HG03354 (cell line): Measurements from ENCODE around the gene LIMS1.

ENCODE experiments used
- ATAC-seq: cut with Tn5 transposase; IDR thresholded peaks from one replicate; pipeline ENCODE4 v1.9.1; 2021; ENCODE audit warnings: mild to moderate bottlenecking; ENCODE audit not compliant: unreplicated experiment, poor library complexity, severe bottlenecking

Gene LIMS1

DNA sequence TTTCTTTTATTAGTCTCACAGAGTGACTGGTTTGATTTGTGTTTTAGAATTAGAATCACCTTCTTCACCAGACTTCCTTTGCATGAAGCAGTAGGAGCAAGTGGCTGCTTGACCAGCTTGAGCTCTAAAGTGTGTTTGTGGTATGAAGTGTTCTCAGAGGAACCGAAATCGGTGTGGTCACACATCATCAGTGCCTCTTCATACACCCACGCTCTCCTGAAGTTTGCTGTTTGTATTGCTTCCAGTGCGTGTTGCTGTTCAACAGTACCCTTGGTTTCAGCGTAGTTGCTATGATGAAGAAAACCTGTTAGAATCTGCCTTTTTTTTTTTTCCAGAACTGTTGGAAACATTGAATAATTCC, 77.9 kb downstream of the LIMS1 start:
- ATAC-seq: peak; percentile 81

DNA sequence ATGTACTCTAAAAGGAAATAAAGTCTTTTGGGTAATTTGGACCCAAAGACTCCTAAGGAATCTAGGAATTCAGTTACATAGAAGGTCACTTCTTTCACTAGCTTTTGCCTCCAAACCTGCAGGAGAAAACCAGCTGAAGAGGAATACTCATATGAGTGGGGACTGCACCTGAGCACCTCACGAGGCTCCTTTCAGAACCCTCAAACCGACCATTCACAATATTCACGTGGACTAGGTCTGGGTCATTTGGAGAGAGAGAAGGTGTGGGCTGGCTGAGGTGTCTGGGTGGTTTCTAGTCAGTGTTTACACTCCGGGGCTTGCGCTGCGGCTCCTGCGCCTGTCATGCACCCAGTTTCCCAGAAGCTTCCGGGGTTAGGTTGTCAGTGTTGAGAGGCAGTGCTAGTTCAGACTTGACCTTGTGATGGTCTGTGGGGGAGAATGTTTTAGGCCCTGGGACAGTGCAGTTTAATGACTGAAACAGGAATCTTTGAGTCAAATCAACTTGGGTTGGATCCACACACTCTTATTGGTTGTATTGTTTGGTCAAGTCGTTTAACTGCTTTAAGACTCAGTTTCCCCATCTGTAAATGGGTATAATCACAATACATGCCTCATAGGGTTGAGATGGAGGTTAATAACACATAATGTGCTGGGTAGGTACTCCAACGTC, 78.4 kb downstream of the LIMS1 start:
- peak; percentile 81 for ATAC-seq

DNA sequence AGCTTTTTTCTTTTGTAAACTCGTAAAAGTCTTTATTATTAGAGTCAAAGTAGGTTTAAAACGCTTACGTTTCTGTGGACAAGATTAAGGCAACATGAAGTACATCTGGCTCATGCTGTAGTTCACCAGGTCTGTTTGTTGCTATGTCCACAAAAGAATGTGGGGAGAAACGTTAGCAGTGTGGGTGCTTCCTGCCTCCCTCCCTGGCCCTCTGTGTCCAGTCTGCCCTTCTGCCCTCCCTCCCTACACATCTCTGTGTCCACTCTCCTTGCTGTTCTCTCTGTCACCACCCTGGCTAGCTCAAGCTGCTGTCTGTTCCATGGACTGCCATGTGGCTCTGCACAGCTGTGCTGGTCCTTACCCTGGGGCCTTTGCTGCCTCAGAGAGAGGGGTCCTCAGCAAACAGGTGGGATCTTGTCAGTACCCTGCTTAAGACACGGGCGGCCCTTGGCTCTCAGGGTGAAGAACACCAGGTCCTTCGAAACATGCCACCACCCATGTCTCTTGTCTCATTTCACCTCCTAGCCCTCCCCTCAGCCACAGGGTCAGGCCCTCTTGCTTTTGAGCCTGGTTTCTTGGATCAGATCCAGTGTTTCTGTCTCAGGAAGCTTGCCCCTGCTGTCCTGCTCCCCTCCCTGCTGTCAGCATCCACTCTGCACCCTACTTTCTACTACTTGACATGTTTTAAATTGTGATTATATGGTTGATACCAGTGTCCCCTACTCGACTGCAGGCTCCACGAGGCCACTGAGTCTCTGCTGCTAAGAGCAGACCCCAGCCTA, 79.2 kb downstream of the LIMS1 start:
- no peak for ATAC-seq

DNA sequence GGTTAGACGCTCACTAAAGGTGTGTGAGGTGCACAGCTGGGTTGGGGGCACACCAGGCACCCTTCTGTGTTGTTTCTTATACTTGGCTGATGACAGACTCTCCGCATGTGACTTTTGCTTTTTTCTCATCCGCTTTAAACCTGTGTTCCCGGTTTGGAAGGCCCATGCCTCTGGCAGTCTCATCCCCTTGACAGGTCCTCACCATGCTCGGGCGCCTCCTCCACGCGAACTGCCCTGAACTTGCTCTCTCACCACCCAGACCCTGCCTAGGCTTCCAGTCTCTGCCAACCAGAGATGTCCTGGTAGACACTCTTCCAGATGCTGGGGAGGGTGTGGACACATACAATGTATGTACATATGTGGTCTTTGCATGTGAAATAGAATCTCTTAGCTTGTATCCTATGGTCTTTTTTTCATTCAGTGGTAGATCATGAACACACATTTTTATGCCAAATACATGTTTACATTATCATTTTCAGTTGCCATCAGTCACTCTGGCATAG, 79.8 kb downstream of the LIMS1 start:
- no peak for ATAC-seq

DNA sequence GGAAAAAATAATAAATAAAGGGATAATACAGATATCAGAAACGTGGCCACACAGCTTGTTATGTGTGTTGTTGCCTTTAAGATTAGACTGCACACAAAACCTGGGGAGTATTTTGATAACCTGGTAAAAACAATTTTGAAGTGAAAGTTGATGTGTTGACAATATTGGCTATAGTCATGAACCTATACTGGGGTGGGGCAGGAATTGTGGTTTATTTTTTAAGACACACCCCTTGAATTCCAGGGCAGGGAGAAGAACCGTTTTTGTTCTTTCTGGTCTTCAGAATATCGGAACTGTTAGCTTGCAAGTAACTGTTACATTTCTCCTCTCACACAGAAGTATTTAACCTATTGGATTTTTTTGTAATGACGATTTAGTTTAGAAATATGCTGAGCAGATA, 80.4 kb downstream of the LIMS1 start:
- no peak for ATAC-seq

DNA sequence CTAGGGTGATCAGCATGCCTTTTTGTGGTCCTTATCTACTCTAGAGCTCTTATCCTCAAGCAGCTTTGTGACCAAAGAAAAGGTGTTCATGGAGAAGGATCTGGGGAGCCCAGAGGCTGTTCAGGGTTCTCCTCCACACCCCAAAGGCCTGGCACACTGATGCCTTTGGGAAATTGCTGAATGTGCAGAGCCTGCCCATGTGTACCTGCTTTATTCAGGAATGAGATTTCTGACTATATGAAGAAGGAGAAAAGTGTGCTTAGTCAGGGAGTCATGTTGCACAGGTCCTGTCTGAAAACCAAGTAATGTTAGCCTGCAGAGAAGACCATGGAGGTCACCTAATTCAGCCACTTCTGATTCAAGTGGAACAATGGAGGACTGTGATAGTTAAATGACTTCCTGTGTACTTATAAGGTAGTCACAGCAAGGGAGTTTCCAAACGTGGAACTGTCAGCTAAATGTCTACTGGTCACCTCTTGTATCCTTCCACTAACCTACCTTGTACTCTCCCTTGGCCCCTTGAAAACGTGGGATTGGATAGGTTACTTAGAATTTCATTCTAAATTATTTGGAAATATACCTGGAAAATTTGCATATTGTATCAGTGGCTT, 81.3 kb downstream of the LIMS1 start:
- no peak for ATAC-seq

DNA sequence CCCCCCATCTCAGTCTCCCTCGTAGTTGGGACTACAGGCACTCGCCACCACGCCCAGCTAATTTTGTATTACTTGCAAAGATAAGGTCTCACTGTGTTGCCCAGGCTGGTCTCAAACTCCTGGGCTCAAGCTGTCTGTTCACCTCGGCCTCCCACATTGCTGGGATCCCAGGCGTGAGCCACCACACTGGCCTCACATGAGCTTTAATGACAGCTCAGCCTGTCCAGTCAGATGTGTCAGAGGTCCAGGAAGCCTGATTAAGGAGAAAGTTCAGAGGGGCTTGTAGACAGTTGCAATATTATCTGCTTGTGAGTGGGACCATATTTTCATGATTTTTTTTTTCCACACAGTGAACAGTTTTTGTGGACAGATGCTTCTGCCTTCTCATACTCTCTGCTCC, 82.0 kb downstream of the LIMS1 start:
- no peak for ATAC-seq

DNA sequence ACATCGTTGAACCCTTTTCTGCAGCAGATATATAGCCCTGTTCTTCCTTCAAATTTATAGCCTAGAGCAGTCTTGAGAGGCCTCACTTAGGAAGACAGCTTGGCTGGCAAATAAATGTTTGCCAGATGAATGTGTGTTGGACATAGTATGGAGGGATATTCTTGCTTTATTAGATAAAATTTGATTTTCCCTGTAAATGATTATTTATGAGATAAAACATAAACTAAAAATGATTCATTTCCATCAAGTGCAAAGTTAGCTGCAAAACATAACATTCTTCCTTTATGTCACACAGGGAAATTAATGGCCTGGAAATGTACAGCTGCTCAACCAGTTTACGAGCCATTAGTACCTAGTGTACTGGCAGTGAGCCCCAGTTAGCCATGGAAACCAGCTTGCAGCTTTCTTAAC, 82.5 kb downstream of the LIMS1 start:
- no peak for ATAC-seq

DNA sequence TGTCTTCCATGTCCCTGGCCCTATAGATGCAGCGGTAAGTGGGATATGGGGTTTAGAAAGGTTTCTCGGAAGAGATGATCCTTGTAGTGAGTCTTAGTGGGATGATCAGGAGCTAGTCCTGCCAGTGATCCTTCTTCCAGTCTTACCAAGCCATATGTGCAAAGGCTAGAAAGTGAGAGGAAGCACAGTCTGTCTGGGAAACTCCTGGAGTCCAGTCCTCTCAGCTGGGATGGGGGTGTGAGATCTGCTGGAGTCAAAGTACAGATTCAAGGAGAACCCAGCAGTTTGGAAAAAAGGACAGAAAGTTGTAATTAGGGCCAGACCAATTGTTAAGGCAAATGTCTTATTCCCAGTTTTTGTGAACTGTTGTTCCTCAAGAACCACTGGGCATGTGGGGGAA, 83.3 kb downstream of the LIMS1 start:
- no peak for ATAC-seq

DNA sequence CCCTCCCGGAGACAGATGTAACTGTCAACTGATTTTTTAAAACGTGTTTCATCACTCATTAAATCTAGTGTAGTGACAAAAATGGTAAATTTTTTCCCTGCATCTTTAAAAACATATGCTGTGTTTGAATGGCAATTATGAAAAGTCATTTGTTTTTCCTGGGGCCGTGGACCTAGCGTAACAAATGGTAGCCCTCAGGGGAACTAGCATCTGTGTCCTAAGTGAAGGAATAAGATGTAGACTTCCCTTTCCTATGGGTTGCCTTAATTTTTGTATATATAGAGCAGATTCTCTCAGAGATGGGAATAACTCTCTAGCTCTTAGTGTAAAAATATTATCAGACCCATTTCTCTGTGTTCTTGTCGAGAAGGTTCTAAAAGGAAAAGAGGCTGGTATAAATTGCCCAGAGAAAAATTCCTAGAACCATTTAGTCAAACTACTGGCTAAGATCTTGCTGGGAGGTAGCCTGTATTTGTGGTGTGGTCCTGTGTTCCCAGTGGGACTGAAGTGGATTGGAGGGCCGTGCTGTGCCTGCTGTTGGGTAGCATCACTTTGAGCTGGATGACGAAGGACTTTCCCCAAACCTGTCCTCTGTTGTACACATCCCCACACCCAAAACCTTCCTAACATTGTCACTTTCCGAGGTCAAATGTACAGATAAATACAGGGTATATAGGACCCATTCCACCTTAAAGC, 85.8 kb downstream of the LIMS1 start:
- no peak for ATAC-seq

DNA sequence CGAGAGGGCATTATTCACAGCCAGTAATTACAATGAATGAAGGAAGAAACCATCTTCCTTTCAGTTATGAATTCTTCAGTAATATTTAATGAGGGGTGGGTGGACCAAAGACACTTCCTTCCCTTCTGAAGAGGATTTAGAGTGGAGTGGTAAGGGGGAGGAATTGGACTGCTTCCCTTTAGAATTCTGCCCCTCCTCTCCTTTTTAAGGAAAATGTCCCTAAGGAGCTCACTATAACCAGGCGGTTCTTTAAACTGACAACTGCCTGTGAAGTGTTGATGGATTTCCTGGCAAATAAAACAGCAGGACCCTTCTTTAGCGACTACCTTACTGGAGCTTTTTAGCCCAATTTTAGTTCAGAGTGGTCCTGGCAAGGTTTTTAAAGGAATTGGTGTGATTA, 86.4 kb downstream of the LIMS1 start:
- peak; percentile 3 for ATAC-seq

DNA sequence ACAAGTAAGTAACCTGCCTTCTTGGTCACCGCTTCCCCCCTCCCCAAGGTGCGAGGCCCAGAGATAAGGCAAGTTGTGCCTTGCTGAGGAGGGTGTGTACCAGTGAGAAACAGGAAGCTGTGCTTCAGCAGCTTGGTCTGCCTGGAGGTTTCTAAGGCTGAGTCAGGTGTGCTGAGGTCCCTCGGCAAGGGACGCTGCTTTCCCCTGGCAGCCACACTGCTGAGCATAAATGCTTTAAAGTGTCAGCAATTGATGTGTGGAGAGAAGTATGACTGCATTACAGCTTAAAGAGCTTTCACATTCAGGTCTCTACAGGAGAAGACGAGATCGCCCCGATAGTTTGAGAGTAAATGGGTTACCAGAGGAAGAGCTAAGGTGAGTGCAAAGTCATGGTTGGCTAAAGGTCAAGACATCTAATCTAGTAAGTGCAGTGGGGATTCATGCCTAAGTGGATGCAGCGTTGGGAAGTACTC, 86.9 kb downstream of the LIMS1 start:
- ATAC-seq: peak; percentile 100

DNA sequence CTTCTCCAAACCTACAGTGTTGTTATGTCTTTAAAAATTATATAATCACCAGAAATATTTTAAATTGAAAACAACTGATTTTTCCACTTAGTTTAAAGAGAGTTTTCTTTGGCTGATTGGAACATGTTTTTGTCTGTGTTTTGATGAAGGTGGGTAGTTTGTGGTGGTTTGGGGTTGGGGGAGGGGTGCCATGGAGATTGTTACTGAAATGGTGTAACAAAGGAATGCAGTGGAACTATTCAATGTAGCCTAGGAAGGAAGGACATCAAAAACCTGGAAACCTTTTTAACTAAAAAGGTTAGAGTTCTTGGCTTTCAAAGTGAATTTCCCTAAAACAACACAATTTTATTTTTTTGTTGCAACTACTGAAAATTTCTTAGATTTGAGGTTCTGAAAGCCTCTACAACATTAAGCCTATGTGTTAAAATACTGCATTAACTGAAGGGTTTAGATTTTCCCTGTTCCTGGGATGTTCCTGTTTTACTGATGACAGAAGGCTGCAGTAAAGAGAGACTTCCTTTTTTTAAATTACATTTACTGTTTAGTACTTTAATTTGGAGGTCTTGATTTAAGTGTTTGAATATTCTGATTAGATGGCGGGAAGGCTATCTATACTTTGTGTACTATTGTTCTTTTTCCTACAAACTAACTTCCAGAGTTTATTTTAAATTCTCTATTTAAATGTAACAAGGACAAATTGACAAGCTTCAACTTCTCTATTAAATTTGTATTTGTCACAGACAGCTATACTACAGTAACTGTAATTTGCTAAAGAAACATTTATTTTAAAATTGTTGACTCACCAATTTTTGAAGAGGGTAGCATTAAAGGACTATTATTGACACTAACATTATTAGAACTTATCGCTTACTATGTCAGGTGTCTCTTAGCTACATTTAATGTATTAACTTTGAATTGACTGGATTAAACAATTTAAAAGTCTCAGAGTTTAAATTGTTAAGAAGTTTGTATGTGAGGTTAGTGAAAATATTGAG, 87.7 kb downstream of the LIMS1 start:
- ATAC-seq: no peak

DNA sequence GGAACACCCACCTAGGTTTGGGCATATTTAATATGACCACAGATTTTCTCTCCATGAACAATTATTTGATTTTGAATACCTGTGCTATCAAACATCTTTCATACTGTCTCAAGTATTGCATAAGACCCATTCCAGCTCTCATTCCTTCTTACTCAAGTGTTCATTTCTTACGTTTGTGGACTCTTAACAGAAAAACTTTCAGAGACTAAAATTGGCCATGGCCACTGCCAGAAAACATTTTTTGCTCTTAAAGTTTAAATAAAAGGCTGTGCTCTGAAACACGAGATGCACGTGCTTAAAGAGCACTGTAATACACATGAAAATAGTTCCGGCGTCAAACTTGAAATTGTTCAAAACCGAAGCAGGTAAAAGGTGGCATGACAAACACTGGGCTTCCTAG, 89.3 kb downstream of the LIMS1 start:
- no peak for ATAC-seq

DNA sequence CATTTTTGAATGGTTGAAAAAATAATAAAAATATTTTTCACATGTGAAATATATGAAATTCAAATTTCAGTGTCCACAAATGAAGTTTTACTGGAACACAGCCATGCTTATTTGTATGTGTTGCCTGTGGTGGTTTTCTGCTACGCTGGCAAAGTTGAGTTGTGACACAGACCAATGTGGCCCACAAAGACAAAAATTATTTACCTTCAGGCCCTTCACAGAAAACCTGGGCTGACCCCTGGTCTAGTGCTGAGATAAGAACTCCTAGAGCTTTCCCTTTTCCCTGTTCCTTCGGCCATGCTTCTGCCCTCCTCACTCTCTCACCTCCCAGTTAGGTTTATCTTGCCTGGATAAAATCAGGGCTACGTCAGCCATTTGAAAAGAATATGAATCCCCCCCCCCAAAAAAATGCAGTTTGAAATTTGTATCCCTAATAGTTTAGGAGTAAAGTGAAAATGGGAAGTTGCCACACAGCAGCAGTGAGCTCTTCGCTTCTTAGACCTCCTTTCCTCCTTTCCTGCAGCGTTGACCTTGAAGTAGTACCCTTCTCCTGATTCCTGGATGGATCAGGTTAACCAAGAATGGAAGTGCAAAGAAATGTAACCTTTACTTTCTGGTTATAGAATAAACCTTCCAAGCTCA, 91.0 kb downstream of the LIMS1 start:
- ATAC-seq: no peak

DNA sequence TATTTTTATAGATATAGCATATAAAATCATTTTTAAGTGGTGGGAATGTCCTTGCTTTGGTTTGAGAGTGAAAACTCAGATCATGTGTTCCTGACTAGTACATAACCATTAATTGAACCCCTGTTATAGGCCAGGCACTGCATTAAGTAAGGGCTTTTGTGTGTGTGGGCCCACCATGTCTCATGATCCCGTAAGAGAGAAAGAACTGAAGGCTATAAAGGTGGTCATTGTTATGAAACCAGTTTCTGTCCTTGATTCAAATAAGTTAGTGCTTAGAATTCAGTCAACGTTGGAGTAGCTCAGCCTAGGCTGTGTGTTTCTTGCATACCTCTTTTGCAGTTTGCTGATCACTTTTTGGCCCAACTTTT, 91.5 kb downstream of the LIMS1 start:
- no peak for ATAC-seq

DNA sequence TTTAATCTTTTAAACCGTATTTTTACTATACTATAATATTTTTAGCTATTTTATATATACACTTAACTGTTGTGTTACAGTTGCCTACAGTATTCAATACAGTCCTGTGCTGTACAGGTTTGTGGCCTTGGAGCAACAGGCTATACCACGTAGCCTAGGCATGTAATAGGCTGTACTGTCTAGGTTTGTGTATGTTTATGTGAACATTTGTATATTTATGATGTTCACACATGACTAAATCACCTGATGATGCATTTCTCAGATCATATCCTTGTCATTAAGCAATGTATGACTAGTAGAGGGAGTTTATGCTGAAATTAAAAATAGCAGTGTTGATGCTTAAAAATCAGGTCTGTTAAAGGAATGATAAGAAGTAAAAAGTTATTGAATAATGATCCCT, 92.7 kb downstream of the LIMS1 start:
- no peak for ATAC-seq

DNA sequence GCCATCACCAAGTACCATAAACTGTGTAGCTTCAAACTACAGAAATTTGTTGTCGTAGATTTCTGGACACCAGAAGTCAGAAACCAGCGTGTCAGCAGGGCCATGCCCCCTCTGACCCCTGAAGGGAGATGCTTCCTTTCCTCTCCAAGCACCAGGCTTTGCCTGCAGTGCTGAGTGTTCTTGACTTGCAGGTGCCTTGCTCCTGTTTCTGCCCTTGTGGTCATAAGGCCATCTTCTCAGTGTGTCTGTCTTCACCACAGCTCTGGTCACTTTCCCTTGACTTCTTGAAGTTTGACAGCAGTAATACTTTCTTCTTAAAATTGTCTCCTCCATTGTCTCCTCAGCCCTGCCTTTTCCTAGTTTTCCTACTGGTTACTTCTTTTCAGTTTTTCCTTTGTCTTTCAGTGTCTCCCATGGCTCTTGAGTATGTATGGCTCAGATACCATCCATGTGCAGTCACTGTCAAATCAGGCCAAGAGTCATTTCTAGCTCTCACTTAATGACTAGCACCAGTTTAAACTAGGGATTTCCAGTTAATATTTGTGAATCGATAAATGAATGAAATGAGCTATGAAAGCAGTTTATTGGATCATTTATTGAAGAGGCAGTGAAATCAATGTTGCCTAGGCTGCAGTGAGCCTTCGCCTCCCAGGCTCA, 93.8 kb downstream of the LIMS1 start:
- ATAC-seq: no peak
